NCI-H2081 (cell line): ENCODE measurements around the gene SMARCA5.

Experiments
- DNase-seq, 2 experiments: peaks; one replicate each; lab custom pipeline; 2025; lab: John Stamatoyannopoulos, UW

The SMARCA5 gene

DNA sequence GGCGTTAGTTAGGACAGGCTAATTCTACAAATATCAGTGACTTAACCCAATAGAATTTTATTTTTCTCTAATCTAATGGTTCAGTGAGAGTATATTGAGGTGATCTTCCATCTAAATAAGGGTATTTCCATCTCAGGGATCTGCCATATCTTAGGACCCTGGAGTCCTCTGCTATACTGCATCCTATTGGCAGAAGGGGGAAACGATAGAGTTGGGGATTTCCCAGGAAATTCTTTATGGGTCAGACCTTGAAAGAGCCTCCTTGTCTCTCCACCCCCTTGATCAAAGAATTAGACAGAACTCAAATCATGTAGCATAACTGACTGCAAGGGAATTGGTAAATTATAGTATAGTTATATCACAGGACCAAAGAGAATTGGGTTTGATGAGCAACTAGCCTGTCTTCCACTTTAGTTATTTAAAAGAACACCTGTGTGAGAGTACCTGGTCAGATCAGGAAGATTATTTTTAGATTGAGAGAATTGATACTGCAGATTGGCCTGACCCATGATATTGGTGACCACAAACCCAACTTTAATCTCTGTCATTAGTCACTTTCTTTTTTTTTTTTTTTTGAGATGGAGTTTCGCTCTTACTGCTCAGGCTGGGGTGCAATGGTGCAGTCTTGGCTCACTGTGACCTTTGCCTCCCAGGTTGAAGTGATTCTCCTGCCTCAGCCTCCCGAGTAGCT is 25.6 kb downstream of the SMARCA5 start:
- no peak for DNase-seq

DNA sequence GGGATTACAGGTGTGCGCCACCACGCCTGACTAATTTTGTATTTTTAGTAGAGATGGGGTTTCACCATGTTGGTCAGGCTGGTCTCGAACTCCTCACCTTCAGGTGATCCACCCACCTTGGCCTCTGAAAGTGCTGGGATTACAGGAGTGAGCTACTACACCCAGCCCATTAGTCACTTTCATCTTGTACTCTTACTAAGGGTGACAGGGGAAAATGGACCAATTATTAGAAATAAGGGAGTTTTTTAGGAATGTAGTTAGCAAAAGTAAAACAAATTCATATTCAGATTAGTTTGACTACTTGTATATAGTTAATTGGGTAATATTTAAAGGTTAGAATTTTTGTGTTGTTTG is 26.1 kb downstream of the SMARCA5 start:
- no peak for DNase-seq

GRCh38 chr4:143549928-143550327 is 36.4 kb downstream of the SMARCA5 start:
- no peak for DNase-seq

- DNase-seq = no peak
Observed at GRCh38 chr4:143554728-143555597, 41.5 kb downstream of the SMARCA5 start.

DNA sequence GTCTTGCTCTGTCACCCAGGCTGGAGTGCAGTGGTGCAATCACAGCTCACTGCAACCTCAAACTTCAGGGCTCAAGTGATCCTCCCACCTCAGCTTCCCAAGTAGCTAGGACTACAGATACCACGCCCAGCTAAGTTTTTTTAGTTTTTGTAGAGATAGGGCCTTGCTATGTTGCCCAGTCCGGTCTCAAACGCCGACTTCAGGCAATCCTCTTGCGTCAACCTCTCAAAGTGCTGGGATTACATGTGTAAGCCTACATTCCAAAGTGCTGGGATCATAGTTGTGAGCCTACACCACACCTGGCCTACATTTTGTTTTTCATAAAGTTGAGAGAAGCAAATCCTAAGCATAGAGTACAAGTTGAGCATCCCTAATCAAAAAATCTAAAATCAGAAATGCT is 42.2 kb downstream of the SMARCA5 start:
- no peak for DNase-seq

- no peak for DNase-seq
Observed at GRCh38 chr4:143558286-143558685, 44.8 kb downstream of the SMARCA5 start.

DNA sequence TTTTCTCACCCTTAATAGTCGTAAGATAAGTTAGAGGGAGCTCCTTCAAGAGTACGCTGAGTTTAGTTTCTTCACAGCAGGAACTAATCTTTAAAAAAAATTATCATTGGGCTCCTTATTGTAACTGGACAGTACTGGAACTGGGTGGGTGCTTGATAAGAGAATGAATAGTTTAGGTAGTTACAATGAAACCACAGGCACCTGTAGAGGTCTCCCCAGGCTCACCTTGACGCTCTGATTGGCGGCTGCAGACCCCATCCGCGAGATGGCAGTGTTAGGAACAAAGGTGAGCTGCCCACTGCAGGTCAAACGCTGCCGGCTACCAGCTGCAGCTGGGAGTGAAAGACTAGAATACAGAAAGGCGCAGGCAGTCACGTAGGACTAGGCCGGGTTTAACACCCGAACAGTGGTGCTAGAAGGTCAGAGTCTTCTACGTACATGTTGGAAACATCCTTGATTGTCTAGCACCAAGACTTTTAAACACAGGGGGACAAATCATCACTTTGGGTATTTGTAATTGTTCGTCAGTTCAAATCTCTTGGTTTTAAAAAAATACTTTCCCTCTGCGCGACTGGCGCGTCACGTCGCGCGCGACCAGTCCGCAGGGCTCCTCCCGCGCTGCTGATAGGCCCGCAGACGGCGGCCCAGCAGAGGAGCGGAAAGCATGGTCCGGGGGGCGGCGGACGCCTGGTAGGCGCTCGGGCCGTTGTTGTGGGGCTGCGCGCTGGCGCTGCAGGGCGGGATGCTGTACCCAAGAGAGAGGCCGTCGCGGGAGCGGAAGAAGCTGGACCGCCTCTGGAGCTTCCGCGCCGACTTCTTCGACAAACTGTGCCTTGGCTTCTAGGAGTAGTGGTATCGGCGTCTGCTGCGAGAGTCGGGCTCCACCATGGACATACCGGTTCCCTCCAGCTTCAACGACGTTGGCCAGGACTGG is 45.6 kb downstream of the SMARCA5 start:
- DNase-seq = peak; percentile 66 to 86

- DNase-seq = peak; percentile 35 to 49
Observed at GRCh38 chr4:143559757-143560147, 46.2 kb downstream of the SMARCA5 start.

DNA sequence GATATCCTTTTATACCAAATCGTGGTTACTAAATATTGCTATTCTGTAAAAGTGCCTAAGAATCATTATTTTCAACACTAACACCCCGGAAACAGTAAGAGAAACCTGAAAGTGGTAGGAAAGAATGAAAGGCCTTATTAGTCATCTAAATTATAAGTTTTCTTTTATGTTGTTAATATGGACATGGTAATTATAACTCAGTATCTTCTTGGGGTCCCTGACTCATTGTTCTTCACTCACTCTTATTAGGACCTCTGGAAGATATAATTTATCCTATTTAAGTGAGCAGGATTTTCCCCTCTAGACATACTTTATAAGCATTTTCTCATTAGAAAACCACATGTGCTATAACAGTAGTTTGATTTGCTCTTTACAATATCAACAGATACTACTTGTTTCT is 51.0 kb downstream of the SMARCA5 start:
- no peak for DNase-seq

DNA sequence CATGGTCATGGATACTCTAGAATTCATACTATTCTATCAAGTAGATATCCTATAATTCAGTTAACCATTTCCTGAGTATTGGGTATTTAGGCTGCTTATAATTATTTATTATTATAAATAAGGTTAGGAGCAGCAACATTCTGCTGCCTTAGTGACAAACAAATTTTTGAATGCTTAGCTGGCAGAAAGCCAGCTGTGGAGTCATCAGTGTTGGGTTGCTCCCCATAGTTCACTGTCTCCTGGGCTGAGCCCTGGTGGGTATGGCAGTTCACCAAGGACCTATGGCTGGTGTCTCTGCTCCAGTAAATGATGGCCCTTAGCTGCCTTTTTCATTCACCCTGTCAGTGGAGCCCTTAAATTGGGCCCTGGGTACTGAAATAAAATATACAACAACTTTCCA is 61.8 kb downstream of the SMARCA5 start:
- peak in 1 of 2 experiments; percentile 2 for DNase-seq

DNA sequence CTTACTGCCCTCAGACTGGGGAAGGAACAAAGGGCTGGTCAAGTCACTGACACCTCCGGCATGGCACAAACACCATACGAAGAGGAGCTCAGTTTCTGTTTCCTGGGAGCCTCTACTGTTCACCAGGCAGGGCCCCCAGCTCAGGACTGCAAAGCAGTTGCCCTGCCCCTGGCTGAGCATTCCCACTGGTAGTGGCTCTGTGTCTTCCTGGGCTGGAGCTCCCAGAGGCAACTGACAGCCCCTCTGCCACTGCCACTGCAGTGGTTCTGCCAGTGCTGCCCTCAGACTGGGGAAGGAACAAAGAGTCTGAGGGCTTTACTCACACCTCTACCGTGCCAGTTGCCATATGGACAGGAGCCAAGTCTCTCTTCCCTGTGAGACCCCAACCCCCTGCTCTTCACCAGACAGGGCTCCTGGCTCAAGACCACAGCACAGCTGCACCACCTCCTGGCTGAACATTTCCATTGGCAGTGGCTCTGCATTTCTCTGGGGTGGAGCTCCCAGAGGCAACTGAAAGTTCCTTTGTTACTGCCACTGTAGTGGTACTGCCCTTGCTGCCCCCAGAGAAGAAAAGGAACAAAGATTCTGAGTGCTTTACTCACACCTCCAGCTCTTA is 67.9 kb downstream of the SMARCA5 start:
- no peak for DNase-seq

- no peak for DNase-seq
Observed at GRCh38 chr4:143585548-143585947, 72.0 kb downstream of the SMARCA5 start.

DNA sequence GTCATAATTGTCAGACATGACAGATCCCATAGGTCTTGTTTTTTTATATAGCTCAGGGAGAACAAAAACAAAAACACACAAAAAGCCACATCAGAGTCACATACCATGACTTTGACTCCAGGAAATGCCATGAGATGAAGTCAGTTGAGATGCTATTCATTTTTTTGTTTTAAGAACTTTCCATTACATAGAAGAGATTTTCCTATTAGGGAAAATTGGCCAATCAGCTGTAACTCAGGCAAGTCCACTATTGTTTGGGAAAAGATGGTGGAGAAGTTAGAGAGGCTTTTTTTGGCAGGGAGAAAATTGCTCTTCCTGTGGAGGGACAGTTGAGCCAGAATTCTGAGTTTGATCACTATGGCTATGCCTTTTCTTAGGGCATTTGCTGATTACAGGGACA is 72.6 kb downstream of the SMARCA5 start:
- no peak for DNase-seq

DNA sequence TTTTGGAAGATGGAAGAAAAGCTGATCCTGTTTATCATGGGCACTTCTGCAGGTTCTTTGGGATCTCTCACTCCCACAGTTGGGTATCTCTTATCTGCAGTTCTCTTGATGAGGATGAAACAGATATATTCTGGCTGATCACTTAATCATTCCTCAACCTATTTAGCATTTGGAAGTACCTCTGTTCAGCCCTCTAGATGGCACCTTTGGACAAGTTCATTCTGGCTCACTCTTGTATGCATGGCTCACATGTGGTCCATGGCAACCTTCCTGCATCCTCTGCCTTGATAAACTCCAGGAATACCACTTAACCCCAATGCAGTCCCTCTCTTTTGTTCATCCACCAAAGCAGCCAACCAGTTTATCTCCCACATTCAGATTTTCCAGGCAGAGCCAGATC is 74.2 kb downstream of the SMARCA5 start:
- no peak for DNase-seq

- DNase-seq = no peak
Observed at GRCh38 chr4:143597276-143597675, 83.8 kb downstream of the SMARCA5 start.

DNA sequence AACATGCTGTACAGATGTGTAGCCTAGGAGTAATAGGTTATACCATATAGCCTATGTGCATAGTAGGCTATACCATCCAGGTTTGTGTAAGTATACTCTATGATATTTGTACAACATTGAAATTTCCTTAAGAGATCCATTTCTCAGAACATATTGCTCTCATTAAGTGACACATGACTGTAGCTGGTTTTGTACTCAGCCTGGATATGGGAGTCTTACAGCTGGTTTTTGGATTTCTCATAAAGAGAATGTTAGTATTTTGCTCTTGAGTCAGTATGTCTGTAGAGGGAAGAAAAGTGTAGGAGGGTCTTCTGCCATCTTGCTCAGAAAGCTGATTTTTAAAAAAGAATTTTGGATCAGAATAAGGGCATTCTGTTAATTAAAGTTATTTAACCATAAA is 85.3 kb downstream of the SMARCA5 start:
- no peak for DNase-seq

- no peak for DNase-seq
Observed at GRCh38 chr4:143599827-143600226, 86.3 kb downstream of the SMARCA5 start.

DNA sequence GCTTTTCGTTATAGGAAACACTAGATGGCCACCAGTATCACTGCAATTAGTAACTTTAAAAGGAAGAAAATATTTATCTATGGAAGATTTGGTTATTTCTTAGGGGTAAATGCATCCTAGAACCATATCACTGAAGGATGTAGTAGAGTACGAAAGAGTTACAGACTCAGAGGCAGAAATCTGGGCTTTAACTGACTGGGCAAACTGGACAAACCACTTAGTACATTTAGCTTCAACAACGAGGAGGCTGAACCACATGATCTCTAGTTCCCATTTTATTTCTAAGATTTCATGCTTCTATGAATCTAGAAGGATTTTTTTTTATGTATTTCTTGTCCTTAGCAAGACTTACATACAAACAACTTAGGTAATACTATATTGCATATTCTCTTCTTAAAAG is 93.0 kb downstream of the SMARCA5 start:
- no peak for DNase-seq
